ENCODE measurements around the gene OR52E6.

OR52E6 gene

GRCh38 chr11:5841797-5842196 is at the start of gene OR52E6:
Gene OR52E6, minus strand, starts transcription at chr11:5841897. Its CDS starts 0 bp downstream, at chr11:5841897.
- no peaks in the 10 kb centered on the region for H3K36me3 Mint-ChIP-seq (ENCODE audit: low read depth)
- H3K27ac Mint-ChIP-seq, result no peak within 1 kb of the TSS
- peaks cover 6% of the 10 kb centered on the region for H3K27me3 Mint-ChIP-seq (ENCODE audit: low read depth)
- no peak within 1 kb of the TSS for H3K4me3 Mint-ChIP-seq
- H3K4me1 Mint-ChIP-seq (ENCODE audit: low read depth), result no peaks in the 10 kb centered on the region
- H3K9me3 Mint-ChIP-seq, result no peaks in the 10 kb centered on the region

- Mint-ChIP-seq H3K4me3 (no peak overlapping the region), H3K9me3 (no peaks in the 10 kb centered on the region), H3K4me1 (ENCODE audit: low read depth) (no peaks in the 10 kb centered on the region), H3K27me3 (ENCODE audit: low read depth) (no peaks in the 10 kb centered on the region), H3K36me3 (ENCODE audit: low read depth) (no peaks in the 10 kb centered on the region), H3K27ac (no peak overlapping the region)
Observed at GRCh38 chr11:5891216-5891800, 49.6 kb upstream of the OR52E6 start.

GRCh38 chr11:5887661-5888060 is 46.0 kb upstream of the OR52E6 start:
- no peaks in the 10 kb centered on the region for H3K27me3 Mint-ChIP-seq (ENCODE audit: low read depth)
- H3K27ac Mint-ChIP-seq, result no peak overlapping the region
- no peaks in the 10 kb centered on the region for H3K36me3 Mint-ChIP-seq (ENCODE audit: low read depth)
- H3K4me3 Mint-ChIP-seq, result no peak overlapping the region
- H3K4me1 Mint-ChIP-seq (ENCODE audit: low read depth), result no peaks in the 10 kb centered on the region
- no peaks in the 10 kb centered on the region for H3K9me3 Mint-ChIP-seq

GRCh38 chr11:5887172-5887571 is 45.5 kb upstream of the OR52E6 start:
- H3K36me3 Mint-ChIP-seq (ENCODE audit: low read depth), result no peaks in the 10 kb centered on the region
- H3K4me3 Mint-ChIP-seq, result no peak overlapping the region
- H3K9me3 Mint-ChIP-seq, result no peaks in the 10 kb centered on the region
- H3K4me1 Mint-ChIP-seq (ENCODE audit: low read depth), result no peaks in the 10 kb centered on the region
- no peaks in the 10 kb centered on the region for H3K27me3 Mint-ChIP-seq (ENCODE audit: low read depth)
- H3K27ac Mint-ChIP-seq, result no peak overlapping the region

- Mint-ChIP-seq H3K4me3 (no peak overlapping the region), H3K27me3 (ENCODE audit: low read depth) (peaks cover 4% of the 10 kb centered on the region), H3K27ac (no peak overlapping the region), H3K9me3 (no peaks in the 10 kb centered on the region), H3K36me3 (ENCODE audit: low read depth) (no peaks in the 10 kb centered on the region), H3K4me1 (ENCODE audit: low read depth) (no peaks in the 10 kb centered on the region)
Observed at GRCh38 chr11:5881756-5882155, 40.1 kb upstream of the OR52E6 start.

- Mint-ChIP-seq H3K9me3 (no peaks in the 10 kb centered on the region), H3K36me3 (ENCODE audit: low read depth) (no peaks in the 10 kb centered on the region), H3K4me1 (ENCODE audit: low read depth) (no peaks in the 10 kb centered on the region), H3K27me3 (ENCODE audit: low read depth) (peaks cover 4% of the 10 kb centered on the region), H3K27ac (no peak within 1 kb of the TSS), H3K4me3 (no peak within 1 kb of the TSS)
Observed at GRCh38 chr11:5880329-5880728, 38.6 kb upstream of the OR52E6 start, which contains the start of gene OR52E4. Gene OR52E4, plus strand, starts transcription at chr11:5880629. Its CDS starts 3,664 bp downstream, at chr11:5884293.

- Mint-ChIP-seq H3K27ac (no peak overlapping the region), H3K27me3 (ENCODE audit: low read depth) (peaks cover 4% of the 10 kb centered on the region), H3K4me1 (ENCODE audit: low read depth) (no peaks in the 10 kb centered on the region), H3K4me3 (no peak overlapping the region), H3K36me3 (ENCODE audit: low read depth) (no peaks in the 10 kb centered on the region), H3K9me3 (no peaks in the 10 kb centered on the region)
Observed at GRCh38 chr11:5878564-5878963, 36.9 kb upstream of the OR52E6 start.

GRCh38 chr11:5865826-5866225 is 24.1 kb upstream of the OR52E6 start:
- Mint-ChIP-seq H3K27ac (no peak overlapping the region), H3K4me3 (no peak overlapping the region), H3K36me3 (ENCODE audit: low read depth) (no peaks in the 10 kb centered on the region), H3K4me1 (ENCODE audit: low read depth) (no peaks in the 10 kb centered on the region), H3K27me3 (ENCODE audit: low read depth) (peaks cover 4% of the 10 kb centered on the region), H3K9me3 (peaks cover 3% of the 10 kb centered on the region)

- no peaks in the 10 kb centered on the region for H3K36me3 Mint-ChIP-seq (ENCODE audit: low read depth)
- no peak within 1 kb of the TSS for H3K4me3 Mint-ChIP-seq
- no peaks in the 10 kb centered on the region for H3K9me3 Mint-ChIP-seq
- peaks cover under 1% of the 10 kb centered on the region for H3K27me3 Mint-ChIP-seq (ENCODE audit: low read depth)
- H3K27ac Mint-ChIP-seq, result no peak within 1 kb of the TSS
- no peaks in the 10 kb centered on the region for H3K4me1 Mint-ChIP-seq (ENCODE audit: low read depth)
Observed at GRCh38 chr11:5857590-5857989, 15.9 kb upstream of the OR52E6 start, which contains the start of gene OR52E8. Gene OR52E8, minus strand, starts transcription at chr11:5857690. Its CDS starts 0 bp downstream, at chr11:5857690.

- Mint-ChIP-seq H3K27me3 (ENCODE audit: low read depth) (peaks cover 10% of the 10 kb centered on the region), H3K9me3 (no peaks in the 10 kb centered on the region), H3K4me1 (ENCODE audit: low read depth) (no peaks in the 10 kb centered on the region), H3K36me3 (ENCODE audit: low read depth) (no peaks in the 10 kb centered on the region), H3K27ac (no peak overlapping the region), H3K4me3 (no peak overlapping the region)
Observed at GRCh38 chr11:5851002-5851401, 9.3 kb upstream of the OR52E6 start.

GRCh38 chr11:5847711-5848110 is 6.0 kb upstream of the OR52E6 start:
- Mint-ChIP-seq H3K36me3 (ENCODE audit: low read depth) (no peaks in the 10 kb centered on the region), H3K4me1 (ENCODE audit: low read depth) (no peaks in the 10 kb centered on the region), H3K9me3 (no peaks in the 10 kb centered on the region), H3K27ac (no peak overlapping the region), H3K27me3 (ENCODE audit: low read depth) (peaks cover 10% of the 10 kb centered on the region), H3K4me3 (no peak overlapping the region)

GRCh38 chr11:5846701-5847100 is 5.0 kb upstream of the OR52E6 start:
- Mint-ChIP-seq H3K4me1 (ENCODE audit: low read depth) (no peaks in the 10 kb centered on the region), H3K36me3 (ENCODE audit: low read depth) (no peaks in the 10 kb centered on the region), H3K4me3 (no peak overlapping the region), H3K27me3 (ENCODE audit: low read depth) (peaks cover 7% of the 10 kb centered on the region), H3K27ac (no peak overlapping the region), H3K9me3 (no peaks in the 10 kb centered on the region)

- no peaks in the 10 kb centered on the region for H3K4me1 Mint-ChIP-seq (ENCODE audit: low read depth)
- no peak overlapping the region for H3K4me3 Mint-ChIP-seq
- H3K36me3 Mint-ChIP-seq (ENCODE audit: low read depth), result no peaks in the 10 kb centered on the region
- H3K27ac Mint-ChIP-seq, result no peak overlapping the region
- H3K27me3 Mint-ChIP-seq (ENCODE audit: low read depth), result peaks cover 6% of the 10 kb centered on the region
- no peaks in the 10 kb centered on the region for H3K9me3 Mint-ChIP-seq
Observed at GRCh38 chr11:5837695-5838094, 4.0 kb downstream of the OR52E6 start.

GRCh38 chr11:5833446-5833845 is 8.3 kb downstream of the OR52E6 start:
- peaks cover 9% of the 10 kb centered on the region for H3K27me3 Mint-ChIP-seq (ENCODE audit: low read depth)
- H3K4me3 Mint-ChIP-seq, result no peak overlapping the region
- no peak overlapping the region for H3K27ac Mint-ChIP-seq
- no peaks in the 10 kb centered on the region for H3K9me3 Mint-ChIP-seq
- H3K36me3 Mint-ChIP-seq (ENCODE audit: low read depth), result no peaks in the 10 kb centered on the region
- no peaks in the 10 kb centered on the region for H3K4me1 Mint-ChIP-seq (ENCODE audit: low read depth)

GRCh38 chr11:5831196-5831829 is 10.4 kb downstream of the OR52E6 start:
- Mint-ChIP-seq H3K4me1 (ENCODE audit: low read depth) (no peaks in the 10 kb centered on the region), H3K36me3 (ENCODE audit: low read depth) (no peaks in the 10 kb centered on the region), H3K4me3 (no peak overlapping the region), H3K27ac (no peak overlapping the region), H3K9me3 (no peaks in the 10 kb centered on the region), H3K27me3 (ENCODE audit: low read depth) (peaks cover 8% of the 10 kb centered on the region)
